Measurements from ENCODE around the gene TPRX1. TPM values are rescaled to one million over a fixed set of nuclear protein-coding genes. Genes with fewer than 3 reads are reported as not detected.
"Not testable (repeated sequence)": the region's sequence is repeated elsewhere in the genome, so short reads cannot be mapped to it uniquely, and the experiment has no call there.

TPRX1 gene
- total RNA-seq, 1 donor from 2014 or later, result not detected

GRCh38 chr19:47805313-47805712 is 962 bp upstream of the TPRX1 start:
- TF ChIP-seq CTCF (IDR thresholded peaks at IDR 0.05; ENCODE audit: insufficient read depth, low read length, severe bottlenecking), result no peak
- no peak for FAIRE-seq
- no peaks in the 10 kb centered on the region for H3K27me3 ChIP-seq (ENCODE audit: control insufficient read depth, insufficient read depth, low read length)
- H3K4me3 ChIP-seq (ENCODE audit: low read depth, low read length), result no peak overlapping the region
- DNase-seq (ENCODE audit: low read depth), result no peak
- no peaks in the 10 kb centered on the region for H3K36me3 ChIP-seq (ENCODE audit: control insufficient read depth, insufficient read depth, low read length)

- not testable (repeated sequence) for H3K4me3 ChIP-seq (ENCODE audit: low read depth, low read length); FAIRE-seq; DNase-seq (ENCODE audit: low read depth); H3K27me3 ChIP-seq (ENCODE audit: control insufficient read depth, insufficient read depth, low read length); H3K36me3 ChIP-seq (ENCODE audit: control insufficient read depth, insufficient read depth, low read length)
Observed at GRCh38 chr19:47803671-47804070, 680 bp downstream of the TPRX1 start.

GRCh38 chr19:47803148-47803547 is 1.2 kb downstream of the TPRX1 start:
- DNase-seq (ENCODE audit: low read depth); H3K4me3 ChIP-seq (ENCODE audit: low read depth, low read length); FAIRE-seq; H3K27me3 ChIP-seq (ENCODE audit: control insufficient read depth, insufficient read depth, low read length); H3K36me3 ChIP-seq (ENCODE audit: control insufficient read depth, insufficient read depth, low read length): not testable (repeated sequence)

- TF ChIP-seq CTCF (IDR thresholded peaks at IDR 0.05; ENCODE audit: insufficient read depth, low read length, severe bottlenecking), result no peak
- FAIRE-seq, result no peak
- H3K4me3 ChIP-seq (ENCODE audit: low read depth, low read length), result no peak overlapping the region
- H3K27me3 ChIP-seq (ENCODE audit: control insufficient read depth, insufficient read depth, low read length), result no peaks in the 10 kb centered on the region
- DNase-seq (ENCODE audit: low read depth), result no peak
- no peaks in the 10 kb centered on the region for H3K36me3 ChIP-seq (ENCODE audit: control insufficient read depth, insufficient read depth, low read length)
Observed at GRCh38 chr19:47802521-47803043, 1.8 kb downstream of the TPRX1 start.

- no peak for TF ChIP-seq CTCF (IDR thresholded peaks at IDR 0.05; ENCODE audit: insufficient read depth, low read length, severe bottlenecking)
- FAIRE-seq (peak; percentile 97), DNase-seq (ENCODE audit: low read depth) (no peak)
- no peaks in the 10 kb centered on the region for H3K36me3 ChIP-seq (ENCODE audit: control insufficient read depth, insufficient read depth, low read length)
- no peaks in the 10 kb centered on the region for H3K27me3 ChIP-seq (ENCODE audit: control insufficient read depth, insufficient read depth, low read length)
- no peak overlapping the region for H3K4me3 ChIP-seq (ENCODE audit: low read depth, low read length)
Observed at GRCh38 chr19:47801270-47801669, 3.1 kb downstream of the TPRX1 start.

- Histone ChIP-seq H3K4me3 (ENCODE audit: low read depth, low read length) (no peak overlapping the region), H3K36me3 (ENCODE audit: control insufficient read depth, insufficient read depth, low read length) (no peaks in the 10 kb centered on the region), H3K27me3 (ENCODE audit: control insufficient read depth, insufficient read depth, low read length) (no peaks in the 10 kb centered on the region)
- TF ChIP-seq CTCF (IDR thresholded peaks at IDR 0.05; ENCODE audit: insufficient read depth, low read length, severe bottlenecking), result no peak
- FAIRE-seq, result no peak
- no peak for DNase-seq (ENCODE audit: low read depth)
Observed at GRCh38 chr19:47798904-47799266, 5.5 kb downstream of the TPRX1 start.

Data from bronchial epithelial cell (primary cell).